NB4 (cell line): ENCODE results near the gene ZFP30.

Source experiments
- MAX ChIP-seq: IDR thresholded peaks from 2 replicates; pipeline ENCODE4 v1.6.1; 2011; ENCODE audit warnings: low read depth, low read length
- MYC ChIP-seq: IDR thresholded peaks from 2 replicates; pipeline ENCODE4 v1.6.1; 2011; ENCODE audit warnings: low read depth, low read length
- POLR2A ChIP-seq: IDR thresholded peaks from 2 replicates; pipeline ENCODE4 v1.6.1; 2011; ENCODE audit warnings: mild to moderate bottlenecking; ENCODE audit not compliant: insufficient read length; ENCODE audit errors: extremely low read depth
- TF ChIP-seq, protein P1 (sequence below): IDR thresholded peaks from one replicate; pipeline ENCODE4 v1.5.1; 2012; ENCODE audit warnings: low read depth, low read length

GRCh38 chr19:37669450-37669914 lies 14.2 kb upstream of the ZFP30 start:
- TF ChIP-seq, protein P1, sequence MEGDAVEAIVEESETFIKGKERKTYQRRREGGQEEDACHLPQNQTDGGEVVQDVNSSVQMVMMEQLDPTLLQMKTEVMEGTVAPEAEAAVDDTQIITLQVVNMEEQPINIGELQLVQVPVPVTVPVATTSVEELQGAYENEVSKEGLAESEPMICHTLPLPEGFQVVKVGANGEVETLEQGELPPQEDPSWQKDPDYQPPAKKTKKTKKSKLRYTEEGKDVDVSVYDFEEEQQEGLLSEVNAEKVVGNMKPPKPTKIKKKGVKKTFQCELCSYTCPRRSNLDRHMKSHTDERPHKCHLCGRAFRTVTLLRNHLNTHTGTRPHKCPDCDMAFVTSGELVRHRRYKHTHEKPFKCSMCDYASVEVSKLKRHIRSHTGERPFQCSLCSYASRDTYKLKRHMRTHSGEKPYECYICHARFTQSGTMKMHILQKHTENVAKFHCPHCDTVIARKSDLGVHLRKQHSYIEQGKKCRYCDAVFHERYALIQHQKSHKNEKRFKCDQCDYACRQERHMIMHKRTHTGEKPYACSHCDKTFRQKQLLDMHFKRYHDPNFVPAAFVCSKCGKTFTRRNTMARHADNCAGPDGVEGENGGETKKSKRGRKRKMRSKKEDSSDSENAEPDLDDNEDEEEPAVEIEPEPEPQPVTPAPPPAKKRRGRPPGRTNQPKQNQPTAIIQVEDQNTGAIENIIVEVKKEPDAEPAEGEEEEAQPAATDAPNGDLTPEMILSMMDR = no peak
- TF ChIP-seq MYC = no peak
- TF ChIP-seq POLR2A = no peak
- no peak for TF ChIP-seq MAX
